Coronary artery (tissue), 2 donors: ENCODE data around the gene TRIL.

ENCODE experiments used
- DNase-seq: peaks from one replicate; pipeline ENCODE4 v3.0.0-alpha.2; 2017; ENCODE audit warnings: low spot score
- H3K27ac ChIP-seq, 2 donors: fragments of 200-600 bp; sonication (generic); one replicate each; pipeline ENCODE4 v1.5.1; 2016 to 2019
- H3K4me3 ChIP-seq: fragments of 200-600 bp; sonication (generic); 2 replicates; pipeline ENCODE4 v1.5.1; 2016; ENCODE audit warnings: mild to moderate bottlenecking, moderate library complexity
- TF ChIP-seq, protein P1 (sequence below): fragments of 200-600 bp; sonication (generic); IDR thresholded peaks from one replicate; pipeline ENCODE4 v1.5.1; 2019; ENCODE audit warnings: antibody characterized with exemption

Gene TRIL

DNA sequence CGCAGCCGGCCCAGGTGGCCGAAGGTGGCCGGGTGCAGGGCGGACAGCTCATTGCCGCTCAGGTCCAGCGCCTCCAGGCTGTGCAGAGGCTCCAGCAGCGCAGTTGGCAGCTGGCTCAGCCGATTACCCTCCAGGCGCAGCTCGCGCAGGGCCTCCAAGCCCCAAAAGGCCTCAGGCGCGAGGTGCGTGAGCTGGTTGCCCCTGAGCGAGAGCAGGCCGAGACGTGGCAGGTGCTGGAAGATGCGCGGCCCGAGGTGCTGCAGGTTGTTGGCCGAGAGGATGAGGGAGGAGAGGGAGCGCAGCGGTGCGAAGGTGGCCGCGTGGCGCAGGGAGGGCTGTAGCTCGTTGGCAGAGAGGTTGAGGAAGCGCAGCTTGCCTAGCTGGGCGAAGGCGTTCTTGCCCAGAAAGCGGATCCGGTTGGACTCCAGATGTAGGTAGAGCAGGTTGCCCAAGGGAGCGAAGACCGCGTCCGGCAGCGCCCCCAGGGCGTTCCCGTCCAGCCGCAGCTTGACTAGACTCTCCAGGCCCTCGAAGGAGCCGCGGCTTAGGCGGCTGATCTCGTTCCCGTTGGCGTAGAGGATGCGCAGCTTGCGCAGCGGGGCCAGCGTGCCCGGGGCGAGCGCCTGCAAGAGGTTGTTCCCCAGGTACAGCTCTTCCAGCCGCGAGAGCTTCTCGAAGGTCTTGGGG is 923 bp downstream of the TRIL start:
- Histone ChIP-seq H3K4me3 (peak overlapping the region; percentile 76), H3K27ac (peak overlapping the region in 1 of 2 donors; percentile 43)
- TF ChIP-seq, protein P1, sequence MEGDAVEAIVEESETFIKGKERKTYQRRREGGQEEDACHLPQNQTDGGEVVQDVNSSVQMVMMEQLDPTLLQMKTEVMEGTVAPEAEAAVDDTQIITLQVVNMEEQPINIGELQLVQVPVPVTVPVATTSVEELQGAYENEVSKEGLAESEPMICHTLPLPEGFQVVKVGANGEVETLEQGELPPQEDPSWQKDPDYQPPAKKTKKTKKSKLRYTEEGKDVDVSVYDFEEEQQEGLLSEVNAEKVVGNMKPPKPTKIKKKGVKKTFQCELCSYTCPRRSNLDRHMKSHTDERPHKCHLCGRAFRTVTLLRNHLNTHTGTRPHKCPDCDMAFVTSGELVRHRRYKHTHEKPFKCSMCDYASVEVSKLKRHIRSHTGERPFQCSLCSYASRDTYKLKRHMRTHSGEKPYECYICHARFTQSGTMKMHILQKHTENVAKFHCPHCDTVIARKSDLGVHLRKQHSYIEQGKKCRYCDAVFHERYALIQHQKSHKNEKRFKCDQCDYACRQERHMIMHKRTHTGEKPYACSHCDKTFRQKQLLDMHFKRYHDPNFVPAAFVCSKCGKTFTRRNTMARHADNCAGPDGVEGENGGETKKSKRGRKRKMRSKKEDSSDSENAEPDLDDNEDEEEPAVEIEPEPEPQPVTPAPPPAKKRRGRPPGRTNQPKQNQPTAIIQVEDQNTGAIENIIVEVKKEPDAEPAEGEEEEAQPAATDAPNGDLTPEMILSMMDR, result no peak
- no peak for DNase-seq

DNA sequence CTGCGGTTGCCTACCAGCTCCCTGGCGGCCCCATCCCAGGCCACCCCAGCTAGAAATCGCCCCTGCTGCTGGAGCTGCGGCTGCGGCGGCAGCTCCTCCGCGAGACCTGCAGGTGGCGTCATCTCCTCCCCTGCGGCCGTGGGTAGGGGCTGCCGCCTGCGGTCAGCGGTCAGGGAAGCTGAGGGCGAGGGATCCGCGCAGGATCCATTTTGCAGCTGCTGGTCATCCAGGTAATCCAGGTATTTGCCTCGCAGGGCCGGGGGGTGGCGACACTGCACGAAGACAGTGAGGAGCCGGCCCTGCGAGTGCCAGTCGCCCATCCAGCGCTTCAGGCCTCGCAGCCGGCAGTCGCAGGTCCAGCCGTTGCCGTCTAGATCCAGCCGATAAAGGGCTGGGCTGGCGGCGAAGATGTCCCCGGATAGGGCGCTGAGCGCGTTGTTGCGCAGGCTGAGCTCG is 1.5 kb downstream of the TRIL start:
- Histone ChIP-seq H3K27ac (peak overlapping the region in 1 of 2 donors; percentile 43), H3K4me3 (peak overlapping the region; percentile 76)
- no peak for DNase-seq
- TF ChIP-seq, protein P1, result peak; percentile 37

DNA sequence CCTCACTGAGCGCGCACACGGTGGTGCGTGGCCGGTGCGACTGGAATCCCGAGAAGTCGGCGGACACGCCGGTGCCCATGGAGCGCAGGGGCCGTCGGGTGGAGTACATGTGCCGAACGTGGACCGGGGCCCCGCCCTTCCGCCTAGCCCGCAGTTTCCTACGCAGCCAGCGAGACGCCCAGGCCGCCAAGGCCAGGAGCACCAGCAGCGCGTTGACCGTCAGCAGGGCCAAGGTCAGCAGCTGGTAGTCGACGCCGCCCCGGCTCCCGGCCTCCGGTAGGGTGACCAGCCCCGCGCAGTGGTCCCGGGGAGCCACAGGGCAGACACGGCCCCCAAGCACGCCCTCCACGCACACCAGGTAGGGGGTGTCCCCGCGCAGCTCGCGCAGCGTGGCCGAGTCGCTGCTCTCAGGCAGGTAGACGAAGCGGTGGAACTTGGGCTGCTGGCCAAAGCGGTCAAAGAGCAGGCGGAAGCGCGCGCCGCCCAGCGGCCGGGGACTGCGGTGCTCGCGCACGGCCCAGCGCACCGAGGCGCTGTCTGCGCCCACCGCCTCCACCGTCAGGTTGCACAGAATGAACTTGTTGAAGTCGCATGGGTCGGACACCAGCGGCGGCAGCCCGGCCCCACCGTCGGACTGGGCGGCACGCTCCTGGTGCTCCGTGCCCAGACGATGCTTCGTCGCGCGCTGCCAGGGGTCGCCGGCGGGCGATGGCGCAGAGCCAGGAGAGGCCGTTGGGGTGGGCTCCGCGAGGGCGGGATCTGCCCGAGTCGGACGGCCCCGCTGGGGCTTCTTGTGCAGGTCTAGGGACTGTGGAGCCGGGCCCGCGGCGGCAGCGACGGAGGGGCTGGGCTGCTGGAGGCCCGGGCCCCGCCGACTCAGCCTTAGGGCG is 2.2 kb downstream of the TRIL start:
- TF ChIP-seq, protein P1, result no peak
- H3K4me3 ChIP-seq, result peak overlapping the region; percentile 76
- H3K27ac ChIP-seq, result peak overlapping the region in 1 of 2 donors; percentile 43
- DNase-seq, result peak; percentile 74

DNA sequence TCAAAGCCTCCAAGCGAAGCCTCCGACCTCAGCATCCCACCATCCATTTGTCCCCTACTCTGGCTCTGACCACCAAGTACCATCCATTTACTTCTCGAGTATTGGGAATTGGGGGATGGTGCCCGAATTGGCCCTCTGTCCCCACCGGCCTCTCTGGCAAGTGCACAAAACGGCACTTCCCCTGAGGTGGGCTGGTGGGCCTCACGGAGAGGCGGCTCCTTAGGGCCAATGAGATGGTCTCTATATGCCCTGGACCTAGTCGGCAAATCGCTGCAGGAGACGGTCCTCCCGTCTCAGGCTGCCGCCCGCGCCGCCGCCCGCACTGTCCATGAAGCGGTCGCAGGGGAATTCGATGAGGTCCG is 2.8 kb downstream of the TRIL start:
- H3K4me3 ChIP-seq, result peak overlapping the region; percentile 76
- peak overlapping the region in 1 of 2 donors; percentile 43 for H3K27ac ChIP-seq
- TF ChIP-seq, protein P1, result no peak
- no peak for DNase-seq

DNA sequence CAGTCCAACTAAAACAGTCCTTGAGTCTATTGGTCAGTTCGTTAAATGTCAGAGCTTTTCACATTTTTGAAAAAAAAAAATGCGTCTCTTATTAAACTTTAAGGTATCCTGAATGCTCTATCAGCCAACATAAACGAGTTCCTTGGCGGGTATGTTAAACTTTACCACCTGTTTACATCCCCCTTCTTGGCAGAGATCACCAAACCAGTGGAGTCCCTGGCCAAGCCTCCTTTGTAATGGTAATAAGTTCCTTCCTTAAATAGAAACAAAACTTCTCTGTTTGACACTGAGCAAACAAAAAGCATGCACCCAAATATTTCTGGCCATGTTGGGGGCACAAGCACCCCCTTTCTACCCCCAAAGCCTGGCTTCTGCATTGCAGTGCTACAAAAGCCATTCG is 3.2 kb downstream of the TRIL start:
- DNase-seq, result no peak
- TF ChIP-seq, protein P1, result no peak
- Histone ChIP-seq H3K4me3 (peak overlapping the region; percentile 76), H3K27ac (no peak overlapping the region)

DNA sequence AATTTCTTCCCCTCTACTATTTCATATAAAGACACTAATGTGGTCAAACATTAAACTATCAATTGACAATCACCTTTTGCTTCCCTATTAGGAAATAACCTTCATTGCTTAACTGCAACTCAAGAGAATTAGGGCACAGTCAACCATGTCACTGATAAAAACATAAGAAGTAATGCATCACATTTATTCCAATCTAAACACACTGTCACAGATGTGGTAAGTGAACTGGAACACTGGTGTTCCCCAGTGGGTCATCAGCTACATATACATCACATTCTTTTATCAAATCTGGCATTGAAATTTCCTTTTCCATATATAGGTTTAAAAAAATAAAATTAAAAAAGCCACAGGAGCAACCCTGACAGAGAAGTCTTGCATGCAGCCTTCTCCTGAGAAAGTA is 3.7 kb downstream of the TRIL start:
- TF ChIP-seq, protein P1, result no peak
- H3K27ac ChIP-seq, result no peak overlapping the region
- H3K4me3 ChIP-seq, result no peak overlapping the region
- no peak for DNase-seq
